ENCODE results near the gene AKAP3. TPM values are rescaled to one million over a fixed set of nuclear protein-coding genes. Genes with fewer than 3 reads are reported as not detected.

Gene AKAP3
- total and polyA plus RNA-seq, 3 experiments from 2014 or later: 1.6 to 2.8 (median 2.0) TPM

- no peak overlapping the region for H3K4me3 Mint-ChIP-seq
- no peaks in the 10 kb centered on the region for H3K36me3 ChIP-seq (ENCODE audit: insufficient read depth, low read length)
- H3K27me3 ChIP-seq (ENCODE audit: insufficient read depth, low read length, poor library complexity, severe bottlenecking): peaks cover 4% of the 10 kb centered on the region
- no peak overlapping the region for H3K27ac Mint-ChIP-seq
- no peak for DNase-seq
- ChIA-PET CTCF (interaction anchor here (0.8 kb wide), 1 partner anchor 9 kb away, joined by 3 read pairs; no protein-coding TSS in a partner anchor), POLR2A (no interaction called here)
- no peaks in the 10 kb centered on the region for H3K4me1 Mint-ChIP-seq
- H3K4me3 ChIP-seq (ENCODE audit: low read length): no peak overlapping the region
- H3K27me3 Mint-ChIP-seq: peaks cover 3 to 10% of the 10 kb centered on the region in 2 donors
- H3K9me3 Mint-ChIP-seq: no peaks in the 10 kb centered on the region
- H3K4me1 ChIP-seq (ENCODE audit: insufficient read depth, low read length): no peaks in the 10 kb centered on the region
- H3K27ac ChIP-seq (ENCODE audit: low read depth, low read length): no peak overlapping the region
- no peaks in the 10 kb centered on the region for H3K36me3 Mint-ChIP-seq
- H3K9me3 ChIP-seq (ENCODE audit: low read length): no peaks in the 10 kb centered on the region
Observed at GRCh38 chr12:4595881-4596280, 53.0 kb downstream of the AKAP3 start.

GRCh38 chr12:4591180-4591687, 57.6 kb downstream of the AKAP3 start:
- H3K9me3 ChIP-seq (ENCODE audit: low read length): no peaks in the 10 kb centered on the region

GRCh38 chr12:4589941-4590340, 58.9 kb downstream of the AKAP3 start:
- Mint-ChIP-seq H3K4me1 (no peaks in the 10 kb centered on the region), H3K36me3 (peaks cover 0 to 3% (median 0%) of the 10 kb centered on the region in 3 donors), H3K9me3 (no peaks in the 10 kb centered on the region), H3K27ac (no peak overlapping the region), H3K27me3 (peaks cover 7 to 19% of the 10 kb centered on the region in 2 donors), H3K4me3 (no peak overlapping the region)
- no peaks in the 10 kb centered on the region for H3K4me1 ChIP-seq (ENCODE audit: insufficient read depth, low read length)
- H3K36me3 ChIP-seq (ENCODE audit: insufficient read depth, low read length): no peaks in the 10 kb centered on the region
- ChIA-PET CTCF (no interaction called here), POLR2A (no interaction called here)
- no peak overlapping the region for H3K27ac ChIP-seq (ENCODE audit: low read depth, low read length)
- H3K9me3 ChIP-seq (ENCODE audit: low read length): no peaks in the 10 kb centered on the region
- no peak for DNase-seq
- H3K27me3 ChIP-seq (ENCODE audit: insufficient read depth, low read length, poor library complexity, severe bottlenecking): no peaks in the 10 kb centered on the region
- H3K4me3 ChIP-seq (ENCODE audit: low read length): no peak overlapping the region

More at GRCh38 chr12:4591180-4591687, 57.6 kb downstream of the AKAP3 start:
- ChIA-PET CTCF (interaction anchor here (2.8 kb wide), 1 partner anchor 14 kb away, joined by 11 read pairs; no protein-coding TSS in a partner anchor), POLR2A (no interaction called here)
- H3K4me3 Mint-ChIP-seq: no peak overlapping the region
- DNase-seq: no peak
- H3K4me3 ChIP-seq (ENCODE audit: low read length): no peak overlapping the region
- no peaks in the 10 kb centered on the region for H3K9me3 Mint-ChIP-seq
- no peaks in the 10 kb centered on the region for H3K4me1 ChIP-seq (ENCODE audit: insufficient read depth, low read length)
- no peaks in the 10 kb centered on the region for H3K36me3 ChIP-seq (ENCODE audit: insufficient read depth, low read length)
- H3K27me3 Mint-ChIP-seq: peaks cover 4 to 19% of the 10 kb centered on the region in 2 donors
- H3K27me3 ChIP-seq (ENCODE audit: insufficient read depth, low read length, poor library complexity, severe bottlenecking): no peaks in the 10 kb centered on the region
- H3K4me1 Mint-ChIP-seq: no peaks in the 10 kb centered on the region
- H3K27ac ChIP-seq (ENCODE audit: low read depth, low read length): no peak overlapping the region
- H3K36me3 Mint-ChIP-seq: peaks cover 0 to 3% (median 0%) of the 10 kb centered on the region in 3 donors
- peak overlapping the region in 1 of 8 donors; percentile 61 for H3K27ac Mint-ChIP-seq

GRCh38 chr12:4588916-4589315, 59.9 kb downstream of the AKAP3 start:
- ChIA-PET CTCF (no interaction called here), POLR2A (no interaction called here)
- Mint-ChIP-seq H3K36me3 (peaks cover 0 to 3% (median 0%) of the 10 kb centered on the region in 3 donors), H3K9me3 (no peaks in the 10 kb centered on the region), H3K27ac (no peak overlapping the region), H3K4me1 (no peaks in the 10 kb centered on the region), H3K4me3 (no peak overlapping the region), H3K27me3 (peaks cover 7 to 21% of the 10 kb centered on the region in 2 donors)
- no peaks in the 10 kb centered on the region for H3K9me3 ChIP-seq (ENCODE audit: low read length)
- no peak for DNase-seq
- H3K27me3 ChIP-seq (ENCODE audit: insufficient read depth, low read length, poor library complexity, severe bottlenecking): no peaks in the 10 kb centered on the region
- no peak overlapping the region for H3K4me3 ChIP-seq (ENCODE audit: low read length)
- no peak overlapping the region for H3K27ac ChIP-seq (ENCODE audit: low read depth, low read length)
- no peaks in the 10 kb centered on the region for H3K36me3 ChIP-seq (ENCODE audit: insufficient read depth, low read length)
- H3K4me1 ChIP-seq (ENCODE audit: insufficient read depth, low read length): no peaks in the 10 kb centered on the region

GRCh38 chr12:4587108-4587507, 61.7 kb downstream of the AKAP3 start:
- no peak overlapping the region for H3K4me3 Mint-ChIP-seq
- H3K9me3 Mint-ChIP-seq: no peaks in the 10 kb centered on the region
- peaks cover 0 to 3% (median 0%) of the 10 kb centered on the region in 3 donors for H3K36me3 Mint-ChIP-seq
- no peak overlapping the region for H3K27ac Mint-ChIP-seq
- H3K36me3 ChIP-seq (ENCODE audit: insufficient read depth, low read length): no peaks in the 10 kb centered on the region
- H3K9me3 ChIP-seq (ENCODE audit: low read length): no peaks in the 10 kb centered on the region
- H3K4me3 ChIP-seq (ENCODE audit: low read length): no peak overlapping the region
- CTCF ChIA-PET: no interaction called here
- no peak overlapping the region for H3K27ac ChIP-seq (ENCODE audit: low read depth, low read length)
- H3K4me1 Mint-ChIP-seq: no peaks in the 10 kb centered on the region
- POLR2A ChIA-PET: no interaction called here
- H3K27me3 ChIP-seq (ENCODE audit: insufficient read depth, low read length, poor library complexity, severe bottlenecking): no peaks in the 10 kb centered on the region
- DNase-seq: no peak
- H3K27me3 Mint-ChIP-seq: peaks cover 9 to 30% of the 10 kb centered on the region in 2 donors
- H3K4me1 ChIP-seq (ENCODE audit: insufficient read depth, low read length): no peaks in the 10 kb centered on the region

- peaks cover 9 to 30% of the 10 kb centered on the region in 2 donors for H3K27me3 Mint-ChIP-seq
- no peaks in the 10 kb centered on the region for H3K9me3 Mint-ChIP-seq
- ChIA-PET CTCF (interaction anchor here (1.3 kb wide), 1 partner anchor 18 kb away, joined by 7 read pairs; no protein-coding TSS in a partner anchor), POLR2A (no interaction called here)
- DNase-seq: no peak
- H3K36me3 Mint-ChIP-seq: peaks cover 0 to 3% (median 0%) of the 10 kb centered on the region in 3 donors
- H3K4me1 ChIP-seq (ENCODE audit: insufficient read depth, low read length): no peaks in the 10 kb centered on the region
- no peaks in the 10 kb centered on the region for H3K36me3 ChIP-seq (ENCODE audit: insufficient read depth, low read length)
- H3K4me1 Mint-ChIP-seq: no peaks in the 10 kb centered on the region
- H3K4me3 Mint-ChIP-seq: no peak overlapping the region
- no peaks in the 10 kb centered on the region for H3K27me3 ChIP-seq (ENCODE audit: insufficient read depth, low read length, poor library complexity, severe bottlenecking)
- H3K9me3 ChIP-seq (ENCODE audit: low read length): no peaks in the 10 kb centered on the region
- H3K27ac ChIP-seq (ENCODE audit: low read depth, low read length): no peak overlapping the region
- H3K27ac Mint-ChIP-seq: no peak overlapping the region
- H3K4me3 ChIP-seq (ENCODE audit: low read length): no peak overlapping the region
Observed at GRCh38 chr12:4586500-4586899, 62.4 kb downstream of the AKAP3 start.

GRCh38 chr12:4584896-4585295, 64.0 kb downstream of the AKAP3 start:
- no peaks in the 10 kb centered on the region for H3K9me3 ChIP-seq (ENCODE audit: low read length)
- H3K36me3 ChIP-seq (ENCODE audit: insufficient read depth, low read length): no peaks in the 10 kb centered on the region
- H3K9me3 Mint-ChIP-seq: no peaks in the 10 kb centered on the region
- no peak for DNase-seq
- H3K27ac Mint-ChIP-seq: no peak overlapping the region
- peaks cover 0 to 3% (median 0%) of the 10 kb centered on the region in 3 donors for H3K36me3 Mint-ChIP-seq
- no peaks in the 10 kb centered on the region for H3K27me3 ChIP-seq (ENCODE audit: insufficient read depth, low read length, poor library complexity, severe bottlenecking)
- H3K4me1 ChIP-seq (ENCODE audit: insufficient read depth, low read length): no peaks in the 10 kb centered on the region
- H3K4me3 ChIP-seq (ENCODE audit: low read length): no peak overlapping the region
- no peak overlapping the region for H3K27ac ChIP-seq (ENCODE audit: low read depth, low read length)
- CTCF ChIA-PET: no interaction called here
- peaks cover 10 to 30% of the 10 kb centered on the region in 2 donors for H3K27me3 Mint-ChIP-seq
- H3K4me3 Mint-ChIP-seq: no peak overlapping the region
- no peaks in the 10 kb centered on the region for H3K4me1 Mint-ChIP-seq
- POLR2A ChIA-PET: no interaction called here

GRCh38 chr12:4584281-4584680, 64.6 kb downstream of the AKAP3 start:
- Mint-ChIP-seq H3K36me3 (no peaks in the 10 kb centered on the region), H3K27me3 (peaks cover 13 to 30% of the 10 kb centered on the region in 2 donors), H3K27ac (no peak overlapping the region), H3K4me3 (no peak overlapping the region), H3K9me3 (no peaks in the 10 kb centered on the region), H3K4me1 (no peaks in the 10 kb centered on the region)
- no peaks in the 10 kb centered on the region for H3K9me3 ChIP-seq (ENCODE audit: low read length)
- CTCF ChIA-PET: no interaction called here
- POLR2A ChIA-PET: no interaction called here
- H3K27me3 ChIP-seq (ENCODE audit: insufficient read depth, low read length, poor library complexity, severe bottlenecking): no peaks in the 10 kb centered on the region
- H3K27ac ChIP-seq (ENCODE audit: low read depth, low read length): no peak overlapping the region
- no peaks in the 10 kb centered on the region for H3K36me3 ChIP-seq (ENCODE audit: insufficient read depth, low read length)
- H3K4me3 ChIP-seq (ENCODE audit: low read length): no peak overlapping the region
- DNase-seq: no peak
- H3K4me1 ChIP-seq (ENCODE audit: insufficient read depth, low read length): no peaks in the 10 kb centered on the region

All from CD8-positive, alpha-beta memory T cell (primary cell).